Activated effector memory CD4-positive, alpha-beta T cell treated with anti-CD3 and anti-CD28 coated beads, Interleukin-2, amount 50 U/mL, for 16 hours (primary cell): ENCODE measurements around the gene LITAF.

Source experiments
- DNase-seq: peaks from one replicate; pipeline ENCODE4 v3.0.0-alpha.2; 2020

LITAF gene

GRCh38 chr16:11586856-11587642, at the start of gene LITAF:
Gene LITAF, minus strand, starts transcription at chr16:11586919. Its CDS starts 30,189 bp downstream, at chr16:11556730.
- peak; percentile 82 for DNase-seq

- no peak for DNase-seq
Measured at GRCh38 chr16:11636172-11636721, 49.5 kb upstream of the LITAF start.

GRCh38 chr16:11635679-11636171, 49.0 kb upstream of the LITAF start:
- DNase-seq = no peak

- no peak for DNase-seq
Measured at GRCh38 chr16:11635113-11635652, 48.5 kb upstream of the LITAF start.

- no peak for DNase-seq
Measured at GRCh38 chr16:11634312-11634711, 47.6 kb upstream of the LITAF start.

GRCh38 chr16:11633113-11633512, 46.4 kb upstream of the LITAF start:
- no peak for DNase-seq

- no peak for DNase-seq
Measured at GRCh38 chr16:11632455-11632939, 45.8 kb upstream of the LITAF start.

- no peak for DNase-seq
Measured at GRCh38 chr16:11631214-11631613, 44.5 kb upstream of the LITAF start.

GRCh38 chr16:11630768-11631056, 44.0 kb upstream of the LITAF start:
- no peak for DNase-seq

- no peak for DNase-seq
Measured at GRCh38 chr16:11630046-11630767, 43.5 kb upstream of the LITAF start.

GRCh38 chr16:11629071-11630030, 42.6 kb upstream of the LITAF start:
- no peak for DNase-seq

- DNase-seq = no peak
Measured at GRCh38 chr16:11627822-11628457, 41.2 kb upstream of the LITAF start.

- DNase-seq = no peak
Measured at GRCh38 chr16:11627292-11627663, 40.6 kb upstream of the LITAF start.

- no peak for DNase-seq
Measured at GRCh38 chr16:11626657-11627291, 40.1 kb upstream of the LITAF start.

GRCh38 chr16:11625769-11626168, 39.0 kb upstream of the LITAF start:
- DNase-seq = no peak

- no peak for DNase-seq
Measured at GRCh38 chr16:11624636-11625607, 38.2 kb upstream of the LITAF start.

- DNase-seq = no peak
Measured at GRCh38 chr16:11624205-11624604, 37.5 kb upstream of the LITAF start.

GRCh38 chr16:11621920-11622651, 35.4 kb upstream of the LITAF start:
- DNase-seq = peak; percentile 70

GRCh38 chr16:11621539-11621919, 34.8 kb upstream of the LITAF start:
- no peak for DNase-seq
